H9 (cell line): ENCODE data around the gene TENM3. TPM values are rescaled to one million over a fixed set of nuclear protein-coding genes. Genes with fewer than 3 reads are reported as not detected.

Experiments
- DNase-seq: peaks from one replicate; pipeline ENCODE4 v3.0.0-alpha.2; 2017
- H2AFZ ChIP-seq: one replicate; pipeline ENCODE4 v1.6.1; 2013; ENCODE audit warnings: mild to moderate bottlenecking, low read length, control low read depth, moderate library complexity
- H2AK5ac ChIP-seq: 2 replicates; pipeline ENCODE4 v1.6.1; 2013; ENCODE audit warnings: low read length, control low read depth, mixed read lengths; ENCODE audit not compliant: insufficient read length
- H2BK120ac ChIP-seq: one replicate; pipeline ENCODE4 v1.6.1; 2013; ENCODE audit warnings: low read depth, mild to moderate bottlenecking, low read length, control low read depth, inconsistent platforms; ENCODE audit not compliant: poor library complexity, severe bottlenecking
- H2BK12ac ChIP-seq: 2 replicates; pipeline ENCODE4 v1.6.1; 2013; ENCODE audit warnings: low read length, control low read depth, mixed read lengths, low read depth; ENCODE audit not compliant: insufficient read length
- H2BK15ac ChIP-seq: 2 replicates; pipeline ENCODE4 v1.6.1; 2013; ENCODE audit warnings: low read depth, low read length, control low read depth
- H2BK20ac ChIP-seq: one replicate; pipeline ENCODE4 v1.6.1; 2013; ENCODE audit warnings: low read depth, mild to moderate bottlenecking, low read length, control low read depth, inconsistent platforms; ENCODE audit not compliant: poor library complexity, severe bottlenecking
- H2BK5ac ChIP-seq: 2 replicates; pipeline ENCODE4 v1.6.1; 2013; ENCODE audit warnings: low read length, control low read depth, mixed read lengths; ENCODE audit not compliant: insufficient read length
- H3K14ac ChIP-seq: 2 replicates; pipeline ENCODE4 v1.6.1; 2013; ENCODE audit warnings: low read length, control low read depth; ENCODE audit not compliant: insufficient read depth
- H3K18ac ChIP-seq: 2 replicates; pipeline ENCODE4 v1.6.1; 2013; ENCODE audit warnings: low read depth, mild to moderate bottlenecking, mixed read lengths, low read length, control low read depth; ENCODE audit not compliant: insufficient read length
- H3K23ac ChIP-seq: 2 replicates; pipeline ENCODE4 v1.6.1; 2013; ENCODE audit warnings: low read length, control low read depth, mixed read lengths, low read depth; ENCODE audit not compliant: insufficient read length
- H3K23me2 ChIP-seq: 2 replicates; pipeline ENCODE4 v1.6.1; 2013; ENCODE audit warnings: low read depth, mild to moderate bottlenecking, mixed read lengths, low read length, control low read depth; ENCODE audit not compliant: insufficient read length, poor library complexity, severe bottlenecking
- H3K27ac ChIP-seq: 2 replicates; pipeline ENCODE4 v1.5.1; 2013; ENCODE audit warnings: low read length, control low read depth, mixed read lengths, low read depth; ENCODE audit not compliant: insufficient read length
- H3K27me3 ChIP-seq: 2 replicates; pipeline ENCODE4 v1.6.1; 2013; ENCODE audit warnings: low read length, control low read depth, inconsistent platforms; ENCODE audit not compliant: insufficient read depth
- H3K4ac ChIP-seq: 2 replicates; pipeline ENCODE4 v1.6.1; 2013; ENCODE audit warnings: low read depth, mild to moderate bottlenecking, control low read depth, inconsistent platforms, low read length, moderate library complexity
- H3K4me1 ChIP-seq: 2 replicates; pipeline ENCODE4 v1.6.1; 2013; ENCODE audit warnings: low read length, control low read depth, inconsistent platforms; ENCODE audit not compliant: insufficient read depth
- H3K4me2 ChIP-seq: 2 replicates; pipeline ENCODE4 v1.6.1; 2013; ENCODE audit warnings: low read length, control low read depth, mixed read lengths; ENCODE audit not compliant: insufficient read length, insufficient read depth
- H3K56ac ChIP-seq: 2 replicates; pipeline ENCODE4 v1.6.1; 2013; ENCODE audit warnings: low read depth, mild to moderate bottlenecking, mixed read lengths, low read length, control low read depth; ENCODE audit not compliant: insufficient read length
- H3K79me1 ChIP-seq: 2 replicates; pipeline ENCODE4 v1.6.1; 2013; ENCODE audit warnings: low read depth, mild to moderate bottlenecking, moderate library complexity, low read length, control low read depth, inconsistent platforms; ENCODE audit not compliant: insufficient read depth, poor library complexity, severe bottlenecking
- H3K79me2 ChIP-seq: 2 replicates; pipeline ENCODE4 v1.6.1; 2013; ENCODE audit warnings: low read length, control low read depth, inconsistent platforms; ENCODE audit not compliant: insufficient read depth
- H3K9ac ChIP-seq: 2 replicates; pipeline ENCODE4 v1.6.1; 2013; ENCODE audit warnings: low read length, control low read depth, mixed read lengths; ENCODE audit not compliant: insufficient read length; ENCODE audit errors: extremely low read depth
- H3K9me3 ChIP-seq: one replicate; pipeline ENCODE4 v1.6.1; 2013; ENCODE audit warnings: low read depth, low read length, inconsistent platforms; ENCODE audit not compliant: control insufficient read depth
- H3T11ph ChIP-seq: one replicate; pipeline ENCODE4 v1.6.1; 2013; ENCODE audit warnings: mild to moderate bottlenecking, low read length, control low read depth, inconsistent platforms
- H4K20me1 ChIP-seq: one replicate; pipeline ENCODE4 v1.6.1; 2013; ENCODE audit not compliant: control insufficient read depth, insufficient read length, insufficient read depth
- H4K5ac ChIP-seq: 2 replicates; pipeline ENCODE4 v1.6.1; 2013; ENCODE audit warnings: low read depth, mild to moderate bottlenecking, mixed read lengths, low read length, control low read depth; ENCODE audit not compliant: insufficient read length
- H4K8ac ChIP-seq: replicated peaks from 2 replicates; pipeline ENCODE4 v1.6.1; 2013; ENCODE audit warnings: low read length, control low read depth, mixed read lengths, low read depth; ENCODE audit not compliant: insufficient read length
- H4K91ac ChIP-seq: 2 replicates; pipeline ENCODE4 v1.6.1; 2013; ENCODE audit warnings: low read depth, mild to moderate bottlenecking, moderate library complexity, mixed read lengths, low read length, control low read depth; ENCODE audit not compliant: insufficient read length
- H3K27ac Mint-ChIP-seq, 3 experiments: 2 replicates in 2 of 3; 3 replicates in 1 of 3; pipeline ENCODE4 v1.8.0; 2020 to 2021; ENCODE audit warnings: mixed read lengths in 3 of 3, mild to moderate bottlenecking in 1 of 3, moderate library complexity in 1 of 3
- H3K27me3 Mint-ChIP-seq: 2 replicates; pipeline ENCODE4 v1.8.0; 2021; ENCODE audit warnings: low read depth, mild to moderate bottlenecking, moderate library complexity, mixed read lengths
- H3K36me3 Mint-ChIP-seq, 3 experiments: 2 replicates in 2 of 3; 3 replicates in 1 of 3; pipeline ENCODE4 v1.8.0; 2020 to 2021; ENCODE audit warnings: low read depth in 3 of 3, mixed read lengths in 3 of 3; ENCODE audit not compliant: insufficient read depth in 1 of 3
- H3K4me1 Mint-ChIP-seq, 2 experiments: 2 replicates each; pipeline ENCODE4 v1.8.0; 2020; ENCODE audit warnings: mixed read lengths in 2 of 2
- H3K4me3 Mint-ChIP-seq, 2 experiments: 2 replicates in 1 of 2; 3 replicates in 1 of 2; pipeline ENCODE4 v1.8.0; 2020 to 2021; ENCODE audit warnings: mild to moderate bottlenecking in 2 of 2, mixed read lengths in 2 of 2, moderate library complexity in 1 of 2
- H3K9me3 Mint-ChIP-seq, 2 experiments: 2 replicates in 1 of 2; 3 replicates in 1 of 2; pipeline ENCODE4 v1.8.0; 2020; ENCODE audit warnings: mild to moderate bottlenecking in 2 of 2, mixed read lengths in 2 of 2, moderate library complexity in 1 of 2
- CTCF ChIP-seq: fragments of 200-600 bp; sonication (generic); conservative IDR thresholded peaks from 3 replicates; pipeline ENCODE4 v1.8.0; 2021; ENCODE audit warnings: antibody characterized with exemption, mild to moderate bottlenecking
- WGBS: extraction: QIAGEN DNeasy Blood & Tissue Kit; methylation state at CpG from one replicate; pipeline ENCODE4 v1.1.7; 2013; ENCODE audit warnings: missing lambda C conversion rate, low lambda C conversion rate, mixed read lengths; ENCODE audit not compliant: insufficient read length; ENCODE audit errors: extremely low coverage; 5-methylcytosine and 5-hydroxymethylcytosine counted together
- total RNA-seq: library from RNA; stranded (reverse); gene quantifications from 2 replicates; pipeline ENCODE4 v1.2.1, GENCODE V29; 2021

The TENM3 gene
- total RNA-seq, 1 experiment from 2014 or later: 49.6 TPM

GRCh38 chr4:182367153-182367552 lies 124.0 kb downstream of the TENM3 start:
- no peak overlapping the region for H2AFZ ChIP-seq
- H2BK5ac ChIP-seq: no peak overlapping the region
- peaks cover 19 to 31% of the 10 kb centered on the region in 2 experiments for H3K4me1 Mint-ChIP-seq
- H2BK120ac ChIP-seq: no peak overlapping the region
- no peak overlapping the region for H3K56ac ChIP-seq
- H4K8ac ChIP-seq: no peak overlapping the region
- no peak for TF ChIP-seq CTCF
- no peaks in the 10 kb centered on the region for H3K79me1 ChIP-seq
- H3K27me3 ChIP-seq: no peaks in the 10 kb centered on the region
- no peak overlapping the region for H2BK15ac ChIP-seq
- no peak overlapping the region for H2BK12ac ChIP-seq
- H4K5ac ChIP-seq: no peak overlapping the region
- peaks cover 5 to 11% (median 8%) of the 10 kb centered on the region in 3 experiments; a peak in 5 of 7 replicates for H3K36me3 Mint-ChIP-seq
- no peak overlapping the region for H3K4me3 Mint-ChIP-seq
- H2BK20ac ChIP-seq: no peak overlapping the region
- H3K4ac ChIP-seq: no peak overlapping the region
- H3K4me2 ChIP-seq: no peak overlapping the region
- H3K27ac ChIP-seq: no peak overlapping the region
- no peak overlapping the region for H2AK5ac ChIP-seq
- no CpG with 5 or more reads among the region's 13 CpGs for WGBS
- H3K4me1 ChIP-seq: peaks cover 6% of the 10 kb centered on the region
- no peak overlapping the region for H4K91ac ChIP-seq
- no peaks in the 10 kb centered on the region for H4K20me1 ChIP-seq
- H3K79me2 ChIP-seq: no peaks in the 10 kb centered on the region
- no peak overlapping the region for H3K23ac ChIP-seq
- no peak overlapping the region for H3K18ac ChIP-seq
- DNase-seq: no peak
- H3K9me3 Mint-ChIP-seq: peaks cover 5 to 8% of the 10 kb centered on the region in 2 experiments; a peak in 4 of 5 replicates
- no peaks in the 10 kb centered on the region for H3K27me3 Mint-ChIP-seq
- no peak overlapping the region for H3T11ph ChIP-seq
- H3K27ac Mint-ChIP-seq: no peak overlapping the region
- H3K9me3 ChIP-seq: no peaks in the 10 kb centered on the region
- no peak overlapping the region for H3K9ac ChIP-seq
- H3K14ac ChIP-seq: no peak overlapping the region
- H3K23me2 ChIP-seq: no peaks in the 10 kb centered on the region
